Left ventricle myocardium inferior (tissue), 1 donor: ENCODE measurements around the gene CDKL2. TPM values are rescaled to one million over a fixed set of nuclear protein-coding genes. Genes with fewer than 3 reads are reported as not detected.
"Not testable (repeated sequence)": the region's sequence is repeated elsewhere in the genome, so short reads cannot be mapped to it uniquely, and the experiment has no call there.

Source experiments
- DNase-seq: peaks from one replicate; pipeline ENCODE4 v3.0.0-alpha.2; 2020
- H3K27ac ChIP-seq: fragments of 200-600 bp; replicated peaks from 2 replicates; pipeline ENCODE4 v1.8.0; 2021
- H3K27me3 ChIP-seq: fragments of 200-600 bp; 2 replicates; pipeline ENCODE4 v1.8.0; 2021; ENCODE audit warnings: low read depth
- H3K36me3 ChIP-seq: fragments of 200-600 bp; 2 replicates; pipeline ENCODE4 v1.8.0; 2021
- H3K4me1 ChIP-seq: fragments of 200-600 bp; 2 replicates; pipeline ENCODE4 v1.8.0; 2021
- H3K4me3 ChIP-seq: fragments of 200-600 bp; 2 replicates; pipeline ENCODE4 v1.8.0; 2021; ENCODE audit warnings: mild to moderate bottlenecking, moderate library complexity
- H3K9me3 ChIP-seq: fragments of 200-600 bp; replicated peaks from 2 replicates; pipeline ENCODE4 v1.8.0; 2021
- CTCF ChIP-seq: fragments of 200-600 bp; IDR thresholded peaks from 2 replicates; pipeline ENCODE4 v1.8.0; 2021; ENCODE audit warnings: antibody characterized with exemption, mild to moderate bottlenecking, borderline replicate concordance
- intact Hi-C: fragments of 100-400 bp; cut with micrococcal nuclease; formaldehyde crosslinking; loops from one replicate; pipeline ENCODE4 v1.11.0; 2022
- total RNA-seq: library from RNA; stranded (reverse); fragmentation: NEBNext Ultra II Directional; extraction: Animal tissue kit (Norgen Biotek cat#: 25700); gene quantifications from one replicate; pipeline ENCODE4 v1.2.1, GENCODE V29; 2021
- donor health status: DM: no; HTN: yes; CAD: no; lungs with severe emphysema.

Gene CDKL2
- total RNA-seq, 1 donor from 2014 or later: 0.11 TPM

GRCh38 chr4:75673027-75673958, 43.0 kb upstream of the CDKL2 start, which contains the start of gene G3BP2:
Gene G3BP2 (minus strand): TSS chr4:75673411. CDS start chr4:75662025, 11,386 bp downstream.
- DNase-seq: peak; percentile 98
- Histone ChIP-seq H3K9me3 (no peaks in the 10 kb centered on the region), H3K4me1 (peaks cover 56% of the 10 kb centered on the region), H3K36me3 (no peaks in the 10 kb centered on the region), H3K27me3 (no peaks in the 10 kb centered on the region), H3K27ac (peak within 1 kb of the TSS; percentile 96), H3K4me3 (peak within 1 kb of the TSS; percentile 97)
- no peak for TF ChIP-seq CTCF
- intact Hi-C loops: loop anchor here (5.0 kb wide), 1 partner anchor 49 kb away; the partner anchor contains the start of gene USO1

GRCh38 chr4:75672461-75673026, 42.2 kb upstream of the CDKL2 start:
- no peaks in the 10 kb centered on the region for H3K27me3 ChIP-seq
- peak overlapping the region; percentile 96 for H3K27ac ChIP-seq
- peaks cover 64% of the 10 kb centered on the region for H3K4me1 ChIP-seq
- H3K4me3 ChIP-seq: peak overlapping the region; percentile 97
- no peak for TF ChIP-seq CTCF
- intact Hi-C loops: loop anchor here (5.0 kb wide), 1 partner anchor 50 kb away; the partner anchor contains the start of gene USO1
- no peaks in the 10 kb centered on the region for H3K36me3 ChIP-seq
- H3K9me3 ChIP-seq: no peaks in the 10 kb centered on the region
- DNase-seq: peak; percentile 67

- Histone ChIP-seq H3K9me3 (no peaks in the 10 kb centered on the region), H3K4me1 (peaks cover 70% of the 10 kb centered on the region), H3K27ac (peak overlapping the region; percentile 96), H3K27me3 (no peaks in the 10 kb centered on the region), H3K4me3 (peak overlapping the region; percentile 97), H3K36me3 (no peaks in the 10 kb centered on the region)
- no peak for DNase-seq
- intact Hi-C loops: loop anchor here (5.0 kb wide), 1 partner anchor 50 kb away; the partner anchor contains the start of gene USO1
- no peak for TF ChIP-seq CTCF
These were observed 41.6 kb upstream of the CDKL2 start for GRCh38 chr4:75671802-75672421.

GRCh38 chr4:75668596-75668995, 38.3 kb upstream of the CDKL2 start:
- no peaks in the 10 kb centered on the region for H3K36me3 ChIP-seq
- no peak for TF ChIP-seq CTCF
- no peak for DNase-seq
- no peaks in the 10 kb centered on the region for H3K9me3 ChIP-seq
- H3K27ac ChIP-seq: no peak overlapping the region
- H3K4me1 ChIP-seq: peaks cover 87% of the 10 kb centered on the region
- no peaks in the 10 kb centered on the region for H3K27me3 ChIP-seq
- H3K4me3 ChIP-seq: no peak overlapping the region
- intact Hi-C loops: no loop called here

GRCh38 chr4:75667636-75668035, 37.3 kb upstream of the CDKL2 start:
- H3K4me3 ChIP-seq, H3K36me3 ChIP-seq, H3K27me3 ChIP-seq, intact Hi-C loops, H3K9me3 ChIP-seq, H3K27ac ChIP-seq, DNase-seq: not testable (repeated sequence)
- peaks cover 90% of the 10 kb centered on the region for H3K4me1 ChIP-seq
